GM21825 (cell line): Measurements from ENCODE around the gene WDSUB1.

ENCODE experiments used
- ATAC-seq: cut with Tn5 transposase; IDR thresholded peaks from one replicate; pipeline ENCODE4 v1.9.1; 2021; ENCODE audit warnings: mild to moderate bottlenecking, moderate library complexity; ENCODE audit not compliant: unreplicated experiment

Gene WDSUB1, protein sequence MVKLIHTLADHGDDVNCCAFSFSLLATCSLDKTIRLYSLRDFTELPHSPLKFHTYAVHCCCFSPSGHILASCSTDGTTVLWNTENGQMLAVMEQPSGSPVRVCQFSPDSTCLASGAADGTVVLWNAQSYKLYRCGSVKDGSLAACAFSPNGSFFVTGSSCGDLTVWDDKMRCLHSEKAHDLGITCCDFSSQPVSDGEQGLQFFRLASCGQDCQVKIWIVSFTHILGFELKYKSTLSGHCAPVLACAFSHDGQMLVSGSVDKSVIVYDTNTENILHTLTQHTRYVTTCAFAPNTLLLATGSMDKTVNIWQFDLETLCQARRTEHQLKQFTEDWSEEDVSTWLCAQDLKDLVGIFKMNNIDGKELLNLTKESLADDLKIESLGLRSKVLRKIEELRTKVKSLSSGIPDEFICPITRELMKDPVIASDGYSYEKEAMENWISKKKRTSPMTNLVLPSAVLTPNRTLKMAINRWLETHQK

GRCh38 chr2:159285929-159286708 lies at the start of gene WDSUB1:
WDSUB1 (minus strand) TSS chr2:159286703; CDS start chr2:159283069, 3,634 bp downstream.
- peak; percentile 14 for ATAC-seq

GRCh38 chr2:159326569-159327255 lies 40.2 kb upstream of the WDSUB1 start:
- no peak for ATAC-seq

GRCh38 chr2:159322419-159322818 lies 35.9 kb upstream of the WDSUB1 start:
- ATAC-seq: no peak

- no peak for ATAC-seq
These were observed 31.0 kb upstream of the WDSUB1 start for GRCh38 chr2:159317392-159318088.

DNA sequence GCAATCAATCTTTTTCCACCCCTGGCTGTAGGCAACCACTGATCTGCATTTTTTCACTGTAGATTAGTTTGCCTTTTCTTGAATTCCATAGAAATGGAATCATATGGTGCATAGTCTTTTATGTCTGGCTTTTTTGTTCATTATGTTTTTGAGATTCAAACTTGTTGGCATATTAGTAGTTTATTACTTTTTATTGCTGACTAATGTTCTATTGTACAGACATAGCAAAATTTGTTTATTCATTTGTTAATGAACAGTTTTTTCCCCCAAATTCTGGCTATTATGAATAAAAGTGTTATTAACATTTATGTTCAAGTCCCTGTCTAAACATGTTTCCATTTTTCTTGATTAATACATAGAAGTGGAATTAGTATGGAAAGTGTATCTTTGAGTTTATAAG lies 21.4 kb upstream of the WDSUB1 start:
- no peak for ATAC-seq

GRCh38 chr2:159300586-159300985 lies 14.1 kb upstream of the WDSUB1 start:
- ATAC-seq: no peak

DNA sequence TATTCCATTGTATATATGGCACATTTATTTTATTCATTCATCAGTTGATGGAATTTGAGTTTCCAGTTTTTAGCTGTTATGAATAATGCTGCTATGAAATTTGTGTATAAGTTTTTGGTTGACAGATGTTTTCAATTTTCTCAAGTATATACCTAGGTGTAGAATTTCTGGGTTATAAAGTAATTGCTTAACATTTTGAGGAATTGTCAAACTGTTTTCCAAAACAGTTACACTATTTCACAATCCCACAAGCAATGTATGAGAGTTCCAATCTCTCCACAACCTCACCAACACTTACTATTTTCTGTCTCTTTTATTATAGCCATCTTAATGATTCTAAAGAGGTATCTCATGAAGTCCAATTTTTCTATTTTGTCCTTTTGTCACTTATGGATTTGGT lies 12.5 kb upstream of the WDSUB1 start:
- ATAC-seq: no peak

- ATAC-seq: no peak
These were observed 10.7 kb upstream of the WDSUB1 start for GRCh38 chr2:159297042-159297707.

DNA sequence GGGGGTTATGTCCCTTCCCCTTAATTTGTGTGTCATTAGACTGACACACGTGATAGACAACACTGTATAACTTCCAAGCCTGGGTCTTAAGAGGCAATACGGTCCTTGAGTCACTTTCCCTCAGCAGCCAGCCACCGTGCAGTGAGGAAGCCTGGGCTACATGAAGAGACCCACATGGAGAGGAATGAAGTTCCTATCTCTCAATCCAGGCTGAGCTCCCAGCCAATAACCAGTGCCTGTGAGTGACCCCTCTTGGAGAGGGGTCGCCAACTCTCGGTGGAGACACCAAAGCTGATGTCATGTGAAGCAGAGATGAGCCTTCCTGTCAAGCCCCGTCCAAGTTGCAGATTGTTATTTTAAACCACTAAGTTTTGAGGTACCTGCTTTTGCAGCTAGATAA lies 5.7 kb upstream of the WDSUB1 start:
- no peak for ATAC-seq

GRCh38 chr2:159290289-159290907 lies 3.9 kb upstream of the WDSUB1 start:
- ATAC-seq: no peak

GRCh38 chr2:159287733-159288132 lies 1.2 kb upstream of the WDSUB1 start:
- ATAC-seq: no peak

DNA sequence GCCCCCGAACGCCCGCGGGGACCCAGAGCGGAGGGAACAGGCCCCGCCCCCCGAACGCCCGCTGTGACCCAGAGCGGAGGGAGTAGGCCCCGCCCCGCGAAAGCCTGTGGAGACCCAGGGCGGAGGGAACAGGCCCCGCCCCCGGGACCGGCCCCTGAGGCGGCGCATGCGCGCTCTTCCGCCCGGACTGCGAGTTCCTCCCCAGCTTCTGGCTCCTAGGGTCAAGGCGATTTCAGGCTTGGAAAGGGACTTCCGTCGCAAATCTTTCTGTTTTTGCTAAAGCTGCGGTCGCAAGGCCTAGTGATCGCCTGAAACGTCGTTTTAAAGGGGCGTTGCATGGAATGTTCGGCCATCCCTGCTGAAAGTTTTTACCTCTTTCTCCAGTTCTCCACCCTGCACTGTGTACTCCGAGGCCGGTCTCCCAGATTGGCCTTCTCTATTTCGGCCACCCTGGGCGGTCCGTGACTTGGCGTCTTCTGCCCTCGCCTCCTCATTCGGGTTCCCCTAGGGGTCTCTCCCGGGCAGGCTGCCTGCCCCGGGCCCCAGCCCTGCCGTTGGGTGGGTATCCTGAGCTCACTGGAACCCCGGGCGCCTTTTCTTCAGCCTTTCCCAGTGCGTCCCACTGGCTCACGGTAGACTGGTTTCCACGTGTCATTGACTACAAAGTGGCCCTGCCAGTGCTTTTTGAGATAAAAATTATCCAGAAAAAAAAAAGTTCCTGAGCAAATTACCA lies 372 bp upstream of the WDSUB1 start:
- peak; percentile 89 for ATAC-seq

GRCh38 chr2:159285433-159285832 lies 1.1 kb downstream of the WDSUB1 start:
- ATAC-seq: no peak

- no peak for ATAC-seq
These were observed 3.0 kb downstream of the WDSUB1 start for GRCh38 chr2:159283529-159283928.

GRCh38 chr2:159281002-159281401 lies 5.5 kb downstream of the WDSUB1 start:
- no peak for ATAC-seq

GRCh38 chr2:159279700-159280099 lies 6.8 kb downstream of the WDSUB1 start:
- ATAC-seq: no peak

DNA sequence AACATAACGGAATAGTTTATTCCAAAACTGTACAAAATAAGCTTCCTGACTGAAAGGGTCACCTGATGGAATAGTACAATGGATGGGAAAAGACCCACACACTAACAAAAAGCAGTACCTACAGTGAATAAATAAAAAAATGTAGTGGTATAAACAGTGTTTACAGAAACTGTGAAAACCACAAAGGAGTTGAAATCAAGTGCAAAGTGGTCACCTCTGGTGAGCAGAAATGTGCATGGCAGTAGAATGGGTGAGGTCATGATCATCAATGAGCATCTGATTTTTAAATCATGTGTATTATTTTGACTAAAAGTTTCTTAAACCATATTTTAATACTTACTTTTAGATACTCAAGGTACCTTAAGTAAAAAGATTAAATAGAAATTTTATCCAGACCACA lies 11.4 kb downstream of the WDSUB1 start:
- no peak for ATAC-seq

DNA sequence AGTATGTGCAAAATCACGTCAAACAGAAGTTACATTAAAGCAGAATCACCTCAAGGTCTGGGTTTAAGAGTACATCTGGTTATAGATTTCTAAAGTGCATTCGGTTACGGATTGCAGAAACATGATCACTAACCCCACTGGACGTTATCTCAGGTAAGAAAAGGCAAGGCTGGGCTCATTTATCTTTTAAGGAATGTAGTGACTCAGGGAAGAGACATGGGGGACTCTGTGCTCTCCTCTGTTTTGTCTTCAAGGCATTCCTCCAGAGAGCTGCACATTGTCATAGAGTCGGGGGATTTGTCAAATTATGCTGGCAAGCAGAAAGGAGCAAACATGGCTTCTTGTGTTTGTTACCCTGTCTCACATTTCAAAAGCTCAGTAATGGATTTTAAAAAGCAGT lies 14.3 kb downstream of the WDSUB1 start:
- ATAC-seq: no peak

- no peak for ATAC-seq
These were observed 15.6 kb downstream of the WDSUB1 start for GRCh38 chr2:159270744-159271379.
